SJSA1 (cell line): ENCODE measurements around the gene TH. TPM values are rescaled to one million over a fixed set of nuclear protein-coding genes. Genes with fewer than 3 reads are reported as not detected.

Source experiments
- DNase-seq, 2 experiments: peaks; one replicate each; pipeline ENCODE4 v3.0.0-alpha.2; 2015 to 2020; ENCODE audit warnings: low spot score in 2 of 2, low read depth in 1 of 2
- H3K27ac ChIP-seq: fragments of 250-450 bp; sonication (Bioruptor Pico); 2 replicates; pipeline ENCODE4 v1.5.1; 2020; ENCODE audit warnings: mild to moderate bottlenecking, moderate library complexity
- H3K27me3 ChIP-seq: fragments of 250-450 bp; sonication (Bioruptor Pico); replicated peaks from 2 replicates; pipeline ENCODE4 v1.5.1; 2020; ENCODE audit warnings: mild to moderate bottlenecking, moderate library complexity
- H3K36me3 ChIP-seq: fragments of 250-450 bp; sonication (Bioruptor Pico); 2 replicates; pipeline ENCODE4 v1.5.1; 2020; ENCODE audit warnings: mild to moderate bottlenecking
- H3K4me1 ChIP-seq: fragments of 250-450 bp; sonication (Bioruptor Pico); replicated peaks from 2 replicates; pipeline ENCODE4 v1.6.1; 2021; ENCODE audit warnings: mild to moderate bottlenecking
- H3K4me3 ChIP-seq: fragments of 250-450 bp; sonication (Bioruptor Pico); 2 replicates; pipeline ENCODE4 v1.5.1; 2020; ENCODE audit warnings: mild to moderate bottlenecking
- H3K9me3 ChIP-seq: fragments of 250-450 bp; sonication (Bioruptor Pico); replicated peaks from 2 replicates; pipeline ENCODE4 v1.5.1; 2020; ENCODE audit warnings: mild to moderate bottlenecking
- total RNA-seq: library from RNA; depleted of rRNA; stranded (reverse); fragments of >200 nt; shearing (Covaris generic); gene quantifications from 2 replicates; pipeline ENCODE4 v1.2.3, GENCODE V29; 2014

The TH gene
- total RNA-seq, 1 experiment from 2014 or later, result not detected

DNA sequence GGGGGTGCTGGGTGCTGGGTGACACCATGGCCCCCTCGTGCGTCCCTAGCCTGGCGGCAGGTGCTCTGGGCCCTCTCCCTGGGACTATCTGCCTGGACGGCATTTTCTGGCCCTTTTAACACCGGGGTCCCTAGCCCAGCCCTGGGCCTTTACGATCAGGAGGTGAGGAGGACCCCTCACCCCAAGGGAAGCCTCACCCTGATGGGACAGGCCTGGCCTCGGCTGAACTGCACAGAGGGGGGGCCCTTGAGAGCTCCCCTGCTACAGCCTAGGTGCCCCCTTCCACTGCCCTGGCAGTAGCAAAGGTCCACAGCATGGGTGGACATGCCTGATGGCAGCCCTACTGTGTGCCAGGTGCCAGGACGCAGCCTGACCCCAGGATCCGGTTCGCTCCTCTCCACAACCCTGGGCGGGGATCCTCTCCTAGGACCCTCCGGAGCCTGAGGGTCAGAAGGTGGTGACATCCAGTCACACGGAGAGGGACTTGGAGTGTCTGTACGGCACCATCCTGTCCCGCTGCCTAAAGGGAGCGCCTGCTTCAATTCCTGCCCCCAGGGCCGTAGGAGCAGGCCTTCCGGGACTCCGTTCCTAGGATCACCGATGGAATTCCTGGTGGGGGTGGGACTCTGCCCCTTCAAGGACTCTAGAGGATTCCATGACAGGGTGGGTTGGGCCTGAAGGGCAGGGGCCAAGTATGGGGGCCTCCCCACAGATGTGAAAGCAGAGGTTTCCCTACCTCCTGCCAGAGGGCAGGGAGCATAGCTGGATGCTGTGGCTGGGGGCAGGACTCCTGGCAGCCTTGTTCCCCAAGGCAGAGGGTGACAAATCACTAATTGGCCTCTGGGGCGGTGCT lies 33.0 kb upstream of the TH start:
- Histone ChIP-seq H3K27ac (no peak overlapping the region), H3K4me1 (no peaks in the 10 kb centered on the region), H3K4me3 (no peak overlapping the region), H3K36me3 (no peaks in the 10 kb centered on the region), H3K9me3 (no peaks in the 10 kb centered on the region; the same call in 1 of the 2 replicates), H3K27me3 (peaks cover 19% of the 10 kb centered on the region)
- peak in 1 of 2 experiments; percentile 46 for DNase-seq

DNA sequence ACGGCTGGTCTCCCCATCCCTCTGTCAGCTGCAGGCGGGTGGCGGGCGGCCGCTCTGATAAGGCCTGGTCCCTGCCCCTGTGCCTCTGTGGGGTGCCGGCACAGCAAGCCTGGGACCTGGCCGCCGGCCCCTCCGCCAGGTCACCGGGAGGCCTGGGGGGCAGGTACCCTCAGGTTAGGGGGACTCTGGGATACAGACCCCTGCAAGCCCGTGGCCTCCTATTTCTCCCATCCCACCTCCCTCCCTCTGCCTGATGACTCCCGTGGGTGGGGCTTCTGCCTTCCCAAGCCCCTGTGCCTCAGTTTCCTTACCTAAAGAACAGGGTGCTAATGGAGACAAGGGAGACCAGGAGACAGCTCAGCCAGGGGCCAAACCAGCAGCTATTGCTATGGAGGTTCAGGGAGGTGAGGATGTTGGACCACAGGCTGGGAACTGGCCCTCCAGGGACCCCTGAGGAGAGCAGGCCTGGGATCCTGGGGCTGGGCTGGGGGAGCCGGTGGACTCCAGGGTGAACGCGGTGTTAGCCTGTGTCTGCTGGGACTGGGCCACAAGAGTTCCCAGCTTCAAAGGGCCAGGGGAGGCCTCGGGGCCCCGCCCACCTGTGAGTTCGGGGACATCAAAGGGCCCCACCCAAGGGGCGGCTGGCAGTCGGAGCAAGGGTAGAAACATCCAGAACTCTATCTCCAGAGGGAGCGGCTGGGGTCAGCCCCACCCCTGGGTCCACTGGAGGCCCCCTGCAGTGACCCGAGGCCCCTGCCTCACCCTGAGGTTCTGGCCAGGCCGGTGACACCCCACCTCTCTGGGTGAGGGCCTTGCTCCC lies 32.0 kb upstream of the TH start:
- Histone ChIP-seq H3K4me1 (no peaks in the 10 kb centered on the region), H3K27ac (no peak overlapping the region), H3K27me3 (peaks cover 12% of the 10 kb centered on the region; the same call in 1 of the 2 replicates), H3K9me3 (no peaks in the 10 kb centered on the region), H3K4me3 (no peak overlapping the region), H3K36me3 (no peaks in the 10 kb centered on the region)
- DNase-seq, result no peak

DNA sequence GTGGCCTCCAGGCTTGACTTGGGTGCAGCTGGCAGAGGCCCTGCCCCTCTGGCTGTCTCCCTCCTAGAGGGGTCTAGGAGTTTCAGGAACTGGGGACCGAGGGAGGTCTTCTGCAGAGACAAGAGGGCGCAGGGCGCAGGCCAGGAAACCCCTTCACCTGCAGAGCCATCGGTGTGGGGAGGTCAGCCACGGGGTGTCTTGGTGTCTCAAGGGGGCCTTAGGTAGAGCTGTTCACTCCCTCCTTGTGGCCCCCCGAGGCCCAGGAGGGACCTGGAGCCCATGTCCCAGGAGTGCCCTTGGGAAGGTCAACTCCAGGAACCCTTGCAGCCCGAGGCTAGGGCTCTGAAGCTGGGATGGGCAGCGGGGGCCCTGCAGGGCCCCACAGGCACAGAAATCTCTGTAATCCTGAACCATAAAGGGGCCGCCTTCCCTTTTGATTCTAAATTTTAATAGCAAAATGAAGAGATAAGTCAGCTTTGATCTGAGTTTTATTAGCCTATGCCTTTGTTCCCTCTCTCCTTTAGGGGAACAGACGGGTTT lies 31.4 kb upstream of the TH start:
- H3K4me3 ChIP-seq, result no peak overlapping the region

DNA sequence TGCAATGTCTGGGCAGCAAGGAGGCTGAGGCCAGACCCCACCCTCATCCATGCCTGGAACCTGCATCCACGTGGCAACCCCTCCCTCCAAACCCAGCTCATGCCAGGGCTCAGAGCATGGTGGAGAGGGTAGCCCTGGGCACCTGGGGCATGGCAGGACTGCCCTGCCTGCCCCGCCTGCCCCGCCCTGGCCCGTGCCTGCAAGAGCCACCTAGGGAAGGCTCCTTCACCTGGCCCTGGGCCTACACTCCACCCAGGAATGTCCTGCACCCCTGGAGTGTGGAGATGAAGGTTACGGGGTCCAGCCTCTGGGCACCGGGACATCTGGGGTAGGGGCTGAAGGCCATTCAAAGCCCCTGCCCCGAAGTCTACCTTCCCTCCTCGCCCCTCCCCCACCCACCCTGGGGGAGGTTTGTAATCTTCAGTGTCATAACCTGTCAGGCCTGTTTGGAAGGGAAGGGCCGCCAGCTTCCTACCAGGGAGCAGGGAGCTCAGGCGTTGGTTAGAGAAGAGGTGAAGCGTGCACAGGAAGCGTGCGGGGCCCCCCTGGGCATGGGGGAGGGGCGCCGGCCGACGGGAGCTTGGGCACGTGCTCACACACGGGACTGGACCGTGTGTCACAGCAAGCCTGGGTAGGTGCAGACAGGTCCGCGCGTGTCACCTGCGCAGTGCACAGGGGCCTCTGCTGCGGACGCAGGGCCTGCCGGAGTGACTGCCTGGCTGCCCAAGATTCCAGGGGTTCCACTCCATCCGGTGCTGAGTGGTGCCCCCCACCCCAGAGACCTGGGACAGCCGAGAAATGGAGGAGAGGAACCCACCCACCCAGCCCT lies 30.7 kb upstream of the TH start:
- Histone ChIP-seq H3K36me3 (no peaks in the 10 kb centered on the region), H3K27me3 (peaks cover 3% of the 10 kb centered on the region; the same call in 1 of the 2 replicates), H3K27ac (no peak overlapping the region), H3K9me3 (no peaks in the 10 kb centered on the region), H3K4me1 (no peaks in the 10 kb centered on the region), H3K4me3 (no peak overlapping the region)
- no peak for DNase-seq

More for the DNA sequence above, 31.4 kb upstream of the TH start:
- Histone ChIP-seq H3K27me3 (peaks cover 5% of the 10 kb centered on the region; the same call in 1 of the 2 replicates), H3K9me3 (no peaks in the 10 kb centered on the region), H3K4me1 (no peaks in the 10 kb centered on the region), H3K36me3 (no peaks in the 10 kb centered on the region), H3K27ac (no peak overlapping the region)
- no peak for DNase-seq

DNA sequence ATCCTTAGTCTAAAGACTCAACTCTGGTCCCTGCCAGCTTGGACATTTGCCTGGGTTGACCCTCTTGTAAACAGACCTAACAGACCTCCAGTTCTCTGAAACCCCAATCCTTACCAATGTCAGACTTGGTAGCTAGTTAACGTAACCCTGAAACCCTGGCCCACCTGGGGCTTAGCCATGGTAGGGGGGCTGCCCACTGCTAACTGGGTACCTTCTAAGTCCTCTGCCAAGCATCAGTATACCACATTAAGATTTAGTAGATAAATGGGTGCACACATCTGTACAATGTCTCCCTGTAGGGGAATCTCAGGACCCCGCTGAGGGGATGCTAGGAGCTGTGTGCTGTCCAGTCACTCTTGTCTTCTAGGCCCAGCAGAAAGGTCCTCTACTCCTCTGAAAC lies 29.9 kb upstream of the TH start:
- H3K4me3 ChIP-seq, result no peak overlapping the region
- H3K27me3 ChIP-seq, result peaks cover 8% of the 10 kb centered on the region
- no peaks in the 10 kb centered on the region for H3K36me3 ChIP-seq
- no peaks in the 10 kb centered on the region for H3K4me1 ChIP-seq
- no peaks in the 10 kb centered on the region for H3K9me3 ChIP-seq
- no peak for DNase-seq
- H3K27ac ChIP-seq, result no peak overlapping the region

DNA sequence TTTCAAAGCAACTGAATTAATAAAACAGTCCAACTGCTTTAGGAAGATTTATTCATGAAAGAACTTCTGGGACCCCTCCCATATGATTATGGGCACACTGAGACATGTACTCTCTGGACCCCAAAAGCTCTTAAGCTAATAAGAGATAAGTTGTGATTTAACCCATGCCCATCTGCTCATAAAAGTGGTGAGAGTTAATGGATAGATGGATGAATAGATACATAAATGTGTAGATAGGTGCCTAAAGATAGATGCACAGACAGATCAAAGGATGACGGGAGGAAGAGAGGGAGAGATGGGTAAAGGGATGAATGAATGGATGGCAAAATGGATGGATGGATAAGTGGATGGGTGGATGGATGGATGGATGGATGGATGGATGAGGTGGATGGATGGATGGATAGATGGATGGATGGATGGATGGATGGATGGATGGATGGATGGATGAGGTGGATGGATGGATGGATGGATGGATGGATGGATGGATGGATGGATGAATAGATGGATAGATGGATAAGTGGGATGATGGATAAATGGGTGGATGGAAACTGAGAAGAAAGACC lies 29.4 kb upstream of the TH start:
- Histone ChIP-seq H3K36me3 (no peaks in the 10 kb centered on the region), H3K27me3 (peaks cover 12% of the 10 kb centered on the region), H3K4me1 (no peaks in the 10 kb centered on the region), H3K9me3 (no peaks in the 10 kb centered on the region), H3K4me3 (no peak overlapping the region), H3K27ac (no peak overlapping the region)
- DNase-seq, result no peak

DNA sequence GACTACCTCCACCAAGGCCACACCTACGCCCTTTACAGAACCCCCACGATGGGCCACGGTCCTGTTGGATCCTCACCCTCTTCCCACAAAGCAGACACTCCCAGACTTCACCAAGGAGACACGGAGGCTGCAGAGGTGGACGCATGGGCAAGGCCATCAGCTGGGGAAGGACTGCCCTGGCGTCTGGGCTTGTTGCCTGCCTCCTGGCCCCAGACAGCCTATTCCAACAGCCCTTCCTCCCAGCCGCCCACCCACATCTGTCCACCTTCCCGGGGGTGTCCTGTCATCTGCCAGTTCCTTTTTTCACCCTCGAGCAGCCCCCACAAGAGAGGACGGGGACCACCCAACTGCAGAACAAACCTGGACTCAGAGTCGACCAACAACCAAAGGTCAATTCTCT lies 28.9 kb upstream of the TH start:
- Histone ChIP-seq H3K27me3 (peaks cover 13% of the 10 kb centered on the region), H3K4me1 (no peaks in the 10 kb centered on the region), H3K27ac (no peak overlapping the region), H3K4me3 (no peak overlapping the region), H3K36me3 (no peaks in the 10 kb centered on the region), H3K9me3 (no peaks in the 10 kb centered on the region)
- DNase-seq, result no peak

DNA sequence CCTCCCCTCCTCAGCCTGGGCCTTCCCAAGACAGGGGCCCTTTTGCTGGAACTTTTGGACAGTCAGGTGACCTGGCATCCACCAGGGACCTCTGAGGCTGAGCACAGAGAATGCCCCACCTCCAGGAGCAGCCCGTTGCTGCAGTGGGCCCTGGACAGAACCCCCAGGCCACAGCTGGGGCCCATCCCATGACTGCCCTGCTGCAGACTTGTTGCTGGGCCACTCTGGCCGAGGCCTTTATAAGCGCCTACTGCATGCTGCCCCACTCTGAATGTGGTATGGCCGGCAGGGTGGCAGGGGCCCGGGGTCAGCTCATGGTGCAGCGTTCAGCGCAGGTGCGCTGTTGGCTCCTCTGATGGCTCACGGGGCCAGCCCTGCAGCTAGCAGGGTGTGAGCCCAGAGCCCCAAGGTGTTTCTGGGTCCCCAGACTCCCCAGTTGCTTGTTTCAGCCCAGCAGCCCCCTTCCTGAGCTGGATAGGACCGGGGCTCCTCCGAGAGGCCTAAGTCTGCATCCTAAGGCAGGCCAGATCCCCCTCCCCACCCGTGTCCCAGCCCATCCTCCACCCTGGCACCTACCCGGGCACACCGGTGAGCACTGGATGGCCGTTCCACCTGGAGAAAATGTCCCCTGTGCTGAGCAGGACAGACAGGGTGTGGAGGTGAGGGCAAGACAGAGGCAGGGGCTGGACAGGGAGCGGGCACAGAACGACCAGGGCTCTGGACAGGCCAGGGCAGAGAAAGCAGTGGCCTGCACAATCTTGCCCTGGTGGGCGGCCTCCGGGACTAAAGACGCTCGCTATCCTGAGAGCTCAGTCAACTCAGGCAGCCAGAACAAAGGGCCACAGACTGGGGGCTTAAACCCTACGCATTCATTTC lies 28.1 kb upstream of the TH start:
- Histone ChIP-seq H3K36me3 (no peaks in the 10 kb centered on the region), H3K9me3 (no peaks in the 10 kb centered on the region), H3K27me3 (peaks cover 13% of the 10 kb centered on the region), H3K4me3 (no peak overlapping the region), H3K27ac (no peak overlapping the region), H3K4me1 (no peaks in the 10 kb centered on the region)
- DNase-seq, result no peak

DNA sequence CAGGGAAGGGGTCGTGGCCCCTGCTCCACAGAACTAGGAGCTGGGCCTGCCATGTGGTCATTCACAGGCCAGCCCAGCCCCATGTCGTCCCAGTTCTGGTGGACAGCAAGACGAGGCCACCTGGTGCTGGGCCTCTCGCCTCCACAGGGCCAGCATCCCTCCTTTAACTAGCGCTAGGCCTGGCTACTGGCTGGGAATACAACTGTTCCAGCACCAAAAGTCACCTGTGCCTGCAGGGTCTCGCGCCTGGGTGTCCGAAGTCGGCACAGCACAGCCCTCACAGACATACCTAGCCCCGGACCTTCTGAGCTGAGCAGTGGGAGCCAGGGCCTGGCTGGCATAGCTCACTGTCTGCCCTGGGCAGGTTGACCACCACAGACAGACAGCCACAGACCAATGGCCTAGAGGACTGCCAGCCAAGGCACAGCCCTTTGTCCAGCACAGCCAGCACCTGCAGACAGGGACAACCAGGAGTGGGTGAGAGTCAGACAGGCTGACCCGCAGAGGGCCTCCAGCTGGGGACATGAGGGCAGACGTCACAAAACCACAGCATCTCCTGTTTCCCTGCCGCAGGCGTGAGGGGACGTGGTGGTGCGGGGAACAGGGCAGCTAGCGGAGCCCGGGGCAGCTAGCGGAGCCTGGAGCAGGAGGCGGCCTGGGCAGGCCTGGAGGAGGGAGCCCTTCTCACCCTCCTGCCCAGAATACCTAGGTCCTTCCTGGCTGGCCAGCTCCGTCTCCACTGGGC lies 27.2 kb upstream of the TH start:
- no peak for DNase-seq
- Histone ChIP-seq H3K4me3 (no peak overlapping the region), H3K9me3 (no peaks in the 10 kb centered on the region), H3K4me1 (no peaks in the 10 kb centered on the region), H3K36me3 (no peaks in the 10 kb centered on the region), H3K27me3 (peaks cover 15% of the 10 kb centered on the region), H3K27ac (no peak overlapping the region)

DNA sequence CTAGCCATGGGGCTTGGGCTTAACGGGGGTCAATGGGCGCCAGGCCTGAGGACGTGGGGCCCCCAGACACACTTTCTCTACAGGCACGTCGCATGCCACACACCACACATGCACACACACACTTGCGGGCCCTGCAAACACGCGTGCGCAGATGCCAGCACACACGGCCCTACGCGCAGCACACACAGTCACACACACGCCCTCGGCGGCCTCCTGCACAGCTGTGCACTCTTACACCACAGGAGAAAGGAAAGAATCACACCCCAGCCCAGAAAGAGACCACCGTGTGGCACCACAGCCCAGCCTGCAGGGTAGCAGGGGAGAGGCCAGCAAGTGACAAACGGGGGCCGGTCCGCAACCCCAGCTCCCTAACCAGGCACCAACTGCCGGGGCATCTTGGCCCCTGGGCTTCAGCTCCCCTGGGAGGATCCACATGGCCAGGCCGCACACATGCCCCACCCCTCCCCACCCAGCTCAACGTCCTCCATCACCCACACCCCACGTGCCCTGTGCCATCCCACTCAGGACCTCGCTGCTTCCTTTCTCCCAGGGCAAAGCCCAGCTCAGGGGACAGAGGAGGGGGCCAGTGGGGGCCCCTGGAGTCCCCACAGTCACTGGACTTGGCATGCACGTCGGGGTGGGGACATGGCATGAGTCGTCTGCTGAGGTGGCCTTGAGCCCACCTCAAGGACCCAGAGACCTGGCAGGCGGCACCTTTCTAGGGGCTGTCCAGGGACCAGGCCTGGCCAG lies 26.3 kb upstream of the TH start:
- Histone ChIP-seq H3K27me3 (peaks cover 15% of the 10 kb centered on the region), H3K36me3 (no peaks in the 10 kb centered on the region), H3K4me1 (no peaks in the 10 kb centered on the region), H3K27ac (no peak overlapping the region), H3K9me3 (no peaks in the 10 kb centered on the region), H3K4me3 (no peak overlapping the region)
- DNase-seq, result no peak

DNA sequence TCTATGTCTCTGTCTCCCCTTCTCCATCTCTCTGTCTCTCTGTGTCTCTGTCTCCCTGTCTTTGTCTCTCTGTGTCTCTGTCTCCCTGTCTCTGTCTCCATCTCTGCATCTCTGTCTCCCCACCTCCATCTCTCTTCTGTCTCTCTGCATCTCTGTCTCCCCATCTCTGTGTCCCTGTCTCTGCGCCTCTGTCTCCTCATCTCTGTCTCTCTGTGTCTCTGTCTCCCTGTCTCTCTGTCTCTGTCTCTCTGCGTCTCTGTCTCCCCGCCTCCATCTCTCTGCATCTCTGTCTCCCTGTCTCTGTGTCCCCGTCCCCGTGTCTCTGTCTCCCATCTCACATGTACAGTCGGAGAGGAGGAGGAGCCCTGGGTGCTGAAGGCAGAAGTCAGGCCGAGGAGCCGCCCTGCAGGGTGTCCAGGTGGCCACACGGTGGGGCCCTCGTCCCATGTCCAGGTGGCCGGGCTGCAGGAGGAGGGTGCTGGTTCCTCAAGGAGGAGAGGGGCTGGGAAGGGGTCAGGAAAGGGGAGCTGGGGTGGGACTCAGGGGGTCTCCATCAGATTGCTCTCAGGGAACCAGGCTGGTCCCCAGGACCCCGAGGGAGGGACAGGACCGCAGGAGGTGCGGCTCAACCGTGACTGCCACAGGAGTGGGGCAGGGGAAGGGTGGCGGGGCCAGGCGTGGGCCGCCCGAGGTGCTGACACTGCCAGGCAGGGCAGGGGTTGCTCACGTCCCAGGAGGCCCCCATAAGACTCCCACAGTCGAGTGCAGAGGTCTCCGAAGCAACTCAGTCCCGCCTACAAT lies 25.6 kb upstream of the TH start:
- Histone ChIP-seq H3K4me1 (no peaks in the 10 kb centered on the region), H3K27ac (no peak overlapping the region), H3K36me3 (no peaks in the 10 kb centered on the region), H3K27me3 (peaks cover 15% of the 10 kb centered on the region), H3K4me3 (no peak overlapping the region), H3K9me3 (no peaks in the 10 kb centered on the region)
- DNase-seq, result peak; percentile 55 to 82
